Measurements from ENCODE around the gene XRCC4. TPM values are rescaled to one million over a fixed set of nuclear protein-coding genes. Genes with fewer than 3 reads are reported as not detected.
"Not testable (repeated sequence)": the region's sequence is repeated elsewhere in the genome, so short reads cannot be mapped to it uniquely, and the experiment has no call there.

Gene XRCC4
- total RNA-seq, 1 donor = 8.0 TPM

DNA sequence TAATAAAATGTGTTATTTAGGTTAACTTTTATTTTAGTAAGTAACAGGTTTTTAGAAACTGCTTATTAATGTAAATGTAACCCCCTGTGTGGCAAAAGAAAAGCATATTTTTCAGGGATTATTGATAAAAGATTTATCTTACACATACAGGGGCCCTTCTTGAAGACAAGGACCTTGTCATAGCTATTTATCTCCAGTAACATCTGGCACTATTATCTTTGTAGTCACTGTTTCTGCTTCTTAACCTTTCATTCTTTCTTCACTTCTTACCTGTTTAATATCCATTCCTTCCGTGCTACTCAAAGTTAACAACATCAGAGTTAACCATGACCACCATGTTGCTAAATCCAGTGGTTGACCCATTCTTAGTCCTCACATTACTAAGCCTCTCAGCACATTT, 276.4 kb downstream of the XRCC4 start:
- H3K9me3 ChIP-seq (ENCODE audit: low read depth, low read length) = no peaks in the 10 kb centered on the region
- no peaks in the 10 kb centered on the region for H3K36me3 ChIP-seq (ENCODE audit: insufficient read depth, low read length)
- H3K4me3 ChIP-seq (ENCODE audit: insufficient read depth, low read length) = no peak overlapping the region
- no peaks in the 10 kb centered on the region for H3K4me1 ChIP-seq (ENCODE audit: insufficient read depth, low read length)
- no peaks in the 10 kb centered on the region for H3K79me2 ChIP-seq (ENCODE audit: insufficient read depth, low read length)
- no peak overlapping the region for H2AFZ ChIP-seq (ENCODE audit: low read length)
- H3K27me3 ChIP-seq (ENCODE audit: insufficient read depth, low read length) = no peaks in the 10 kb centered on the region
- no peak overlapping the region for H3K4me2 ChIP-seq (ENCODE audit: insufficient read depth, low read length)
- DNase-seq (ENCODE audit: insufficient read length, low spot score, missing footprints) = no peak
- TF ChIP-seq, protein P1, sequence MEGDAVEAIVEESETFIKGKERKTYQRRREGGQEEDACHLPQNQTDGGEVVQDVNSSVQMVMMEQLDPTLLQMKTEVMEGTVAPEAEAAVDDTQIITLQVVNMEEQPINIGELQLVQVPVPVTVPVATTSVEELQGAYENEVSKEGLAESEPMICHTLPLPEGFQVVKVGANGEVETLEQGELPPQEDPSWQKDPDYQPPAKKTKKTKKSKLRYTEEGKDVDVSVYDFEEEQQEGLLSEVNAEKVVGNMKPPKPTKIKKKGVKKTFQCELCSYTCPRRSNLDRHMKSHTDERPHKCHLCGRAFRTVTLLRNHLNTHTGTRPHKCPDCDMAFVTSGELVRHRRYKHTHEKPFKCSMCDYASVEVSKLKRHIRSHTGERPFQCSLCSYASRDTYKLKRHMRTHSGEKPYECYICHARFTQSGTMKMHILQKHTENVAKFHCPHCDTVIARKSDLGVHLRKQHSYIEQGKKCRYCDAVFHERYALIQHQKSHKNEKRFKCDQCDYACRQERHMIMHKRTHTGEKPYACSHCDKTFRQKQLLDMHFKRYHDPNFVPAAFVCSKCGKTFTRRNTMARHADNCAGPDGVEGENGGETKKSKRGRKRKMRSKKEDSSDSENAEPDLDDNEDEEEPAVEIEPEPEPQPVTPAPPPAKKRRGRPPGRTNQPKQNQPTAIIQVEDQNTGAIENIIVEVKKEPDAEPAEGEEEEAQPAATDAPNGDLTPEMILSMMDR (IDR thresholded peaks at IDR 0.05; ENCODE audit: extremely low read depth, low read depth, low read length) = no peak
- H4K20me1 ChIP-seq (ENCODE audit: insufficient read depth, low read length) = no peaks in the 10 kb centered on the region
- H3K27ac ChIP-seq (ENCODE audit: low read depth, low read length) = no peak overlapping the region

DNA sequence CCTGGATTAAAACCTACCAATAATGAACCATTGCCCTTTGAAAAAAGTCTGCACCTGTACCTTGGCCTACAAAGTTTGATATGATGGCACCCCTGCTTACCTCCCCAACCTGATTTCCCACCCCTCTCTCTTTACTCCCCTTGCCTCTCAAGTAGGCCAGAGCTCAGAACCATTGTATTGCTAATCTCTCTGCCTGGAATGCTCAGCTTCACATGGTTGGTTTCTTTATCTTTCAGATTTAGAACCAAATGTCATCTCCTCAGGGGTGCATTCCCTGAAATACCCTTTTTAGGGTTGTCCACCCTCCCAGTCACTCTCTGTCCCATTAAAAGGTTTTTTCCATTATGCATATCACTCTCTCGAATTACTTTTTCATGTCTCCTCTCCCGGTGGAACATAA, 277.6 kb downstream of the XRCC4 start:
- no peak for DNase-seq (ENCODE audit: insufficient read length, low spot score, missing footprints)
- H3K27ac ChIP-seq (ENCODE audit: low read depth, low read length) = no peak overlapping the region
- H3K36me3 ChIP-seq (ENCODE audit: insufficient read depth, low read length) = no peaks in the 10 kb centered on the region
- H3K4me2 ChIP-seq (ENCODE audit: insufficient read depth, low read length) = no peak overlapping the region
- no peak overlapping the region for H2AFZ ChIP-seq (ENCODE audit: low read length)
- no peaks in the 10 kb centered on the region for H3K9me3 ChIP-seq (ENCODE audit: low read depth, low read length)
- no peaks in the 10 kb centered on the region for H4K20me1 ChIP-seq (ENCODE audit: insufficient read depth, low read length)
- H3K4me1 ChIP-seq (ENCODE audit: insufficient read depth, low read length) = no peaks in the 10 kb centered on the region
- no peak overlapping the region for H3K4me3 ChIP-seq (ENCODE audit: insufficient read depth, low read length)
- H3K79me2 ChIP-seq (ENCODE audit: insufficient read depth, low read length) = no peaks in the 10 kb centered on the region
- no peaks in the 10 kb centered on the region for H3K27me3 ChIP-seq (ENCODE audit: insufficient read depth, low read length)
- TF ChIP-seq, protein P1 (IDR thresholded peaks at IDR 0.05; ENCODE audit: extremely low read depth, low read depth, low read length) = no peak

DNA sequence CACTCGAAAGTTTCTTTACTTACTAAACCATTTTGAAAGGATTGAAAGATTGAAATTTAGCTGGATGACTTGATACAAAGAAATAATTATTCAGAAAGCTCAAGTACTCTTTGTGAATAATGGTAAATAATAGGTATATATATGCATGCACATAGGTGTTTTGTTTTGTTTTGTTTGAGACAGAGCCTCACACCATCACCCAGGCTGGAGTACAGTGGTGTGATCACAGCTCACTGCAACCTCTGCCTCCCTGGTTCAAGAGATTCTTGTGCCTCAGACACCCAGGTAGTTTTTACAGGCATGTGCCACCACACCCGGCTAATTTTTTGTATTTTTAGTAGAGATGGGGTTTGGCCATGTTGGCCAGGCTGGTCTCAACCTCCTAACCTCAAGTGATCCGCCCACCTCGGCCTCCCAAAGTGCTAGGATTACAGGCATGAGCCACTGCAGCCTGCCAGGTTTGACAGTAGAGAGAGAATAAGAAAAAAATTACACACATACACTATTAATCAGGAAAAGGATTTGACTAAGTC, 278.2 kb downstream of the XRCC4 start:
- not testable (repeated sequence) for H4K20me1 ChIP-seq (ENCODE audit: insufficient read depth, low read length); H2AFZ ChIP-seq (ENCODE audit: low read length); H3K4me2 ChIP-seq (ENCODE audit: insufficient read depth, low read length); DNase-seq (ENCODE audit: insufficient read length, low spot score, missing footprints); H3K27me3 ChIP-seq (ENCODE audit: insufficient read depth, low read length); H3K4me3 ChIP-seq (ENCODE audit: insufficient read depth, low read length); H3K9me3 ChIP-seq (ENCODE audit: low read depth, low read length); H3K27ac ChIP-seq (ENCODE audit: low read depth, low read length); H3K79me2 ChIP-seq (ENCODE audit: insufficient read depth, low read length); H3K36me3 ChIP-seq (ENCODE audit: insufficient read depth, low read length); H3K4me1 ChIP-seq (ENCODE audit: insufficient read depth, low read length)

DNA sequence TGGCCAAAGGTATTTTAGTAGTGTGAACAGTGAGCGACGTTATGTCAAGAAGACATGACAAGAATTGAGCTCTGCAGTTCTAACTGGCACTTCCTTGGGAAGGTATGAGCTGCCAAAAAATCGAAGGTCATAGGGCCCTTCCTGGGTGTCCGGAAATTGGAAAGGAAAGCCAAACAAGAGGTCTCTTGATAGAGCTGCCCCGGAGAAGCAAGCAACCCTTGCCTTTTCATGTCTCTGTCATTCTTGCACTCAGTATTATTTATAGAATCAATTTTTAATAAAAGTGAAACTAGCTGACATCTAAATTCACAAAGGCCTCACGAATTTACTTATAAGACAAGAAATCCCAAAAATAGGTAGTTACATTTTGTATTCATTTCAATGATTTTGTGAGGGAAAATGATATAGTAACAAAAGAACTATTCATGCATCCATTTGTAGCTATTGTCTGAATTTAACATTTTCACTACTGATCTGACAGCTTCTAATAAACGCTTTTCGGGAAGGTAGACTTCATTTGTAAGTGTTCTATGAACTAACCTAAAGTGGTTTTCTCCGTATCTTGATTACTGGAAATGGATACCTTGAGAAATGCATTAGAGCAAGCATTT, 280.4 kb downstream of the XRCC4 start:
- no peak for DNase-seq (ENCODE audit: insufficient read length, low spot score, missing footprints)
- no peaks in the 10 kb centered on the region for H3K4me1 ChIP-seq (ENCODE audit: insufficient read depth, low read length)

More for the DNA sequence above, 280.4 kb downstream of the XRCC4 start:
- Histone ChIP-seq H3K9me3 (ENCODE audit: low read depth, low read length) (no peaks in the 10 kb centered on the region), H3K4me3 (ENCODE audit: insufficient read depth, low read length) (no peak overlapping the region), H3K27me3 (ENCODE audit: insufficient read depth, low read length) (no peaks in the 10 kb centered on the region), H2AFZ (ENCODE audit: low read length) (no peak overlapping the region), H3K79me2 (ENCODE audit: insufficient read depth, low read length) (no peaks in the 10 kb centered on the region), H3K27ac (ENCODE audit: low read depth, low read length) (no peak overlapping the region), H3K36me3 (ENCODE audit: insufficient read depth, low read length) (no peaks in the 10 kb centered on the region), H4K20me1 (ENCODE audit: insufficient read depth, low read length) (no peaks in the 10 kb centered on the region), H3K4me2 (ENCODE audit: insufficient read depth, low read length) (no peak overlapping the region)
- TF ChIP-seq, protein P1 (IDR thresholded peaks at IDR 0.05; ENCODE audit: extremely low read depth, low read depth, low read length) = no peak
